LNCAP (cell line): Measurements from ENCODE around the gene DNAJB4.

ENCODE experiments used
- TF ChIP-seq, protein P1 (sequence below): fragments of 450-650 bp; IDR thresholded peaks from 2 replicates; pipeline ENCODE4 v1.5.1; 2017; ENCODE audit warnings: mild to moderate bottlenecking

The DNAJB4 gene

DNA sequence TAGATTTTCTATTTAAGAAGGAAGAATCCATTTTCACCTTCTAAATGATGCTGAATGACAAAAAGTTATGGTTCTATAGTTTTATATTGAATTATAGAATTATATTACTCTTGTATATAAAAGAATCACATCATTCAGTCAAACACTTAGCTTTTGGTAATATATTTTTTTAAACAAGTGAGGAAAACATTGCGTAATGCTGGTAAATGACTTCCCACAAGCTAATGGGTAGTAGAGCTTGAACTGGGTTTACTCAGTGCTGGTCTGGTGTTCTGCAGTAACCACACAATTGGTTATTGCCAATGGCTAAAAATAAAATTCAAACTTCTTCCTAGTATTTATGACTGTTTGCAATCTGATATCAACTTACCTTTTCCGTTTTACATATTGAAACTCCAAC, 30.4 kb downstream of the DNAJB4 start:
- TF ChIP-seq, protein P1, sequence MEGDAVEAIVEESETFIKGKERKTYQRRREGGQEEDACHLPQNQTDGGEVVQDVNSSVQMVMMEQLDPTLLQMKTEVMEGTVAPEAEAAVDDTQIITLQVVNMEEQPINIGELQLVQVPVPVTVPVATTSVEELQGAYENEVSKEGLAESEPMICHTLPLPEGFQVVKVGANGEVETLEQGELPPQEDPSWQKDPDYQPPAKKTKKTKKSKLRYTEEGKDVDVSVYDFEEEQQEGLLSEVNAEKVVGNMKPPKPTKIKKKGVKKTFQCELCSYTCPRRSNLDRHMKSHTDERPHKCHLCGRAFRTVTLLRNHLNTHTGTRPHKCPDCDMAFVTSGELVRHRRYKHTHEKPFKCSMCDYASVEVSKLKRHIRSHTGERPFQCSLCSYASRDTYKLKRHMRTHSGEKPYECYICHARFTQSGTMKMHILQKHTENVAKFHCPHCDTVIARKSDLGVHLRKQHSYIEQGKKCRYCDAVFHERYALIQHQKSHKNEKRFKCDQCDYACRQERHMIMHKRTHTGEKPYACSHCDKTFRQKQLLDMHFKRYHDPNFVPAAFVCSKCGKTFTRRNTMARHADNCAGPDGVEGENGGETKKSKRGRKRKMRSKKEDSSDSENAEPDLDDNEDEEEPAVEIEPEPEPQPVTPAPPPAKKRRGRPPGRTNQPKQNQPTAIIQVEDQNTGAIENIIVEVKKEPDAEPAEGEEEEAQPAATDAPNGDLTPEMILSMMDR: no peak

DNA sequence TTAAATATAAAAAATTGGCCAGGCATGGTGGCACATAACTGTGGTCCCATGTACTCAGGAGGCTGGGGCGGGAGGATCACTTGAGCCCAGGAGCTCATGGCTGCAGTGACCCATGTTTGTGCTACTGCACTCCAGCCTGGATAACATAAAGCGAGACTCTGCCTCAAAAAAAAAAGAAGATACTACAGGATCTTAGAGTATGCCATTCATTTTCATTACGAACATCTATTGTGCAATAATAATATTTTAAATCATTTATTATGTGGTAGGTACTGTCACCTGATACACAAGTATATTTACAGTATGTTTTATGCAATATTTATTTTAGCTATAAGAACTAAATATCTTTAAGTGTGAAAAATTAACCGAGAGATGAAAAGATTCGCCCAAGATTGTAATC, 31.7 kb downstream of the DNAJB4 start:
- TF ChIP-seq, protein P1: no peak

DNA sequence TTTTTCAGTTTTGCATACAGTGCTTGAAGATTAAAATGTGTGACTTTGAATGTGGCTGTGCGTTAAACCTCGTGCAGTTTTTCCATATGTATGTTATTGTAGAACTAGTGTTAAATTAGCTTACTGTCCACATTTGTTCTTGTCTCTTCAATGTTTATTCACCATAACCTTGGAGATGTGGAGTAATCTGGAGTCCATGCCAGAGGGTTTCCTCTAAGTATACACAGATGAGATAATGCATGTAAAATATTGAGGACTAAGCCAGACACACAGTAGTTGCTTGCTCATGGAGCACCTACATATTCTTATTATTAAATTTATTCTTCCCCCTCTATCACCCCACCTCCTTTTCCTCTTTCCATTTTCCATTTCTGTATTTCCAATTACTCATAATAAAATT, 33.3 kb downstream of the DNAJB4 start:
- TF ChIP-seq, protein P1: no peak

DNA sequence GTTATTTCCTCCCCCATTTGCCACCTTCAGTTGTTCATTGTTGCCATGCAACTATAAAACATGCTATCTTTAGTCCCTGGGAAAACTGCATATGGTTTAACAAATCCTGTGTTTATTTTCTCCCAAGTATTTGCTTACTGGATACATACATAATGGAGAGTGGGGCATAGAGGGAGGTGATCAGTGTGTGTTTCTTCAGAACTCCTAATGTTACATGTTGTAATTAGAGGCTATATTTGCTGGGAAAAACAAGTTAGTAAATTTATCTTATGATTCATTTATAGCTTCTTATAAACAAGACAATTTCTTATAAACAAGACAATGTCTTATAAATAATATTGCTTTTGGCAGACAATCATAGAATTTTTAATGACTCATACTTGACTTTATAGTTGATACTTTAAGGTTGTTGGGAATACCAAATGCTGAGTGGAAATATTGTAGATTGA, 33.8 kb downstream of the DNAJB4 start:
- TF ChIP-seq, protein P1: no peak

DNA sequence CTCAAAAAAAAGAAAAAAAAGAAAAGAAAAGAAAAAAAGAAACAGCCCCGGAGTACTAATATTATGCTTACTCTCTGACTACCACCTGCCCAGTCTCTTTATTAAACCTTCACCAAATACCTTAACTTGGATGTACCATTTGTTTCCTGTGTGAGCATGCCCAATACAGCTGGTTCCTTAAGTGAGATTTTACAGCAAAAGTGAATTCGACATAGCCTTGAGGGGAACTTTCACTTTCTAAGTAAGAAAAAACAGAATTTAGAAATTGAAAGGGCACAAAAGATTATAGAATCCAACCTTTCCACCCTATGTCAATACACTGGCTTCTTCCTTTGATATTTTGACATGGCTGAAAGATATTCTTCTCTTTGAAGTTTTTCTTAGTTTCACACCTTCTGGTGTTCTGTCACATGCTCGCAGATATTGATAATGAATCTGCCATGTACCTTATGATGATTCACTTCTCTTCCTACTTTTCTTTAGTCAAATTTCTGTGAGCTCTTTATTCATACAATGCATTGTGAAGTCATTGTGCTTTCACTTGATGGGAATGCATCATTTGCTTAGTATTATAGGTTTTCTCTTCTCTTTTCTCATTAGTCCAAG, 35.8 kb downstream of the DNAJB4 start:
- TF ChIP-seq, protein P1: no peak

DNA sequence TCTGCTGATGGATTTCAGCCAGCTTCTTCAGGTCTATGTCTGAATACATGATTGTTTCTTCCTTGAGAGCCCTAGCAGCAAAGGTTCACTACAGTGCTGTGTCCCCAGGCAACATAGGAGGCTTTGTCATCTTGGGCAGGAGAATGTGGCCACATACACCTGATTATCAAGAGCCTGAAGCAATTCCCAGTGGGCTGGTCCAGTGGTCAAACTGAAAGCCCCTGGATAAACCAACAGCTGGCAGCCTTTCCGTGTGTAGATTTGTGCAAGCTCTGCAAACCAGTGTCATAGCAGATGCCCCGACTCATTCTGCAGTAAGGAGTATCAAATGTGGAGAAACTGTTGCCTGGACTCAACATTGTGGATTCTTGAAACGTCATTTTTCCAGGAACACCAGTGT, 38.7 kb downstream of the DNAJB4 start:
- TF ChIP-seq, protein P1: no peak

DNA sequence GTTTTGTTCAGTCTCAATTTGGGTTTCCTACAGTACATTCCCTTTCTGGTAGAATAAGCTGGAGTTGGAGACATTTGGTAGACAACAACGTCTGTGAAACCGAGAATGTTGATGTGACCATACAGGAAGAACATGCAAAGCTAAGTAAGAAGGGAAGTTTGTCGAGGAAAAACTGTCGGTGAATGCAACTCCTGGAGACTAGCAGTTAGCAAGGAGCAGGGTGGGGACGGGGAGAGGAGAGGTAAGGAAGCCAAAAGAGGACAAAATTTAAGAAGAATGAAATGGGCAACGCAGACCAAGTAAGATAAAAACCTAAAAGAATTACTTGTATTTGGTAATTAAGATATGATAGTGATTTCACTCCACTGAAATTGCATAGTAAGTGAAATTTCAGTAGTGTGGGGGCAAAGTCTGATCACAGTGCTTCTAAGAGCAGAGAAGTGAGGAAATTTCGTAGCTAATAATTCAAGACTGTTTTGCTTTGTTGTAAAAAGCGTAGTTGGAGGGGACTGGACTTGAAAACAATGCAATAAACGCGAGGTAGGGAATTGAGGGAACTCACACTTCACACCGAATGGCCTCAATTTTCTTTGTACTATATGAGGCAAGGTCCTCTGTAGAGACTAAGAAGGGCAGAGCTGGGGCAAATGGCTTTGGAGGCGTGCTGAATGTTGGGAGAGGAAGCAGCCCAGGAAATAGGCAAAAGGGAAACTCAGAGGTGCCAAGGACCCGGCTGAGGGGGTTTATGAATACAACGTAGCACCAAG, 40.2 kb downstream of the DNAJB4 start:
- TF ChIP-seq, protein P1: no peak
